Omental fat pad (tissue), 4 donors: ENCODE measurements around the gene PDE1C. TPM values are rescaled to one million over a fixed set of nuclear protein-coding genes. Genes with fewer than 3 reads are reported as not detected.

Experiments used
- ATAC-seq: fragments of 150-250 bp; one replicate; pipeline ENCODE4 v1.9.1; 2016; ENCODE audit warnings: mild to moderate bottlenecking, moderate library complexity; ENCODE audit not compliant: low FRiP score
- DNase-seq: peaks from one replicate; pipeline ENCODE4 v3.0.0-alpha.2; 2019; ENCODE audit warnings: low spot score
- total RNA-seq, 4 donors: library from RNA; depleted of rRNA; stranded (reverse); fragments of >200 nt; gene quantifications; one replicate each; pipeline ENCODE4 v1.1.0, GENCODE V29; 2016
- TF ChIP-seq, protein P1 (sequence below), 3 donors: fragments of 450-650 bp; IDR thresholded peaks; one replicate each; pipeline ENCODE4 v1.5.1; 2016 to 2017; ENCODE audit warnings: antibody characterized with exemption in 3 of 3, mild to moderate bottlenecking in 3 of 3, moderate library complexity in 2 of 3

The PDE1C gene
- total RNA-seq, 4 donors from 2014 or later = 2.6 to 20.6 (median 4.3) TPM

DNA sequence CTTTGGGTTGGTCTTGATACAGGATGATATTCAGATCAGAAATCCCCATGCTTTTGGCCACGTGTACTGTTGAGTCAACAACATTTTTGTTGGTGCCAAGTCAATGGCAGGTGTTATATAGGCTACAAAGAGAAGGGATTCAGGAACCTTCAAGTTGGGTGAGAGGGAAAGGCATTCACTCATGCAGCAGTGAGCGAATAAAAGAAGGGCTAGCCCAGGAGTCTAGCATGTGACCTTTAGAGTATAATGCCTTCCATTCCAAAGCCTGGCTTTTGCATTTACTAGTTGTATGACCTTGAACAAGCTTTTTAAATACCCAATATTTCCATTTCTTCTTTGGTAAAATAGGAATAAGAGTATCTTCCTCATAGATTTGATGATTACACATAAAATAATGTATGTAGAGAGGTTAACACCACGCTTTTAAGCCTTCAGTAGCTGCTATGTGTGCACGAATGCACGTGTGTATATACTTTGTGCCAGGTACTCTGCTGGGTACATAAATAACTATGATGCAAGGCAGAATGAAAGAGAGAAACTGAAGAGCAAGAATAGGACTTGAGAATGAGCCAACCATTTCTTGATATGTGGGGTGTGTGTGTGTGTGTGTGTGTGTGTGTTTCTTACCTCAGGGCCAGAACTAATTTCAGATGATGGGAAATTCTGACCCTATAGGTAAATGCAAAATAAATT is 163.6 kb downstream of the PDE1C start:
- ATAC-seq (no peak), DNase-seq (no peak)
- TF ChIP-seq, protein P1, sequence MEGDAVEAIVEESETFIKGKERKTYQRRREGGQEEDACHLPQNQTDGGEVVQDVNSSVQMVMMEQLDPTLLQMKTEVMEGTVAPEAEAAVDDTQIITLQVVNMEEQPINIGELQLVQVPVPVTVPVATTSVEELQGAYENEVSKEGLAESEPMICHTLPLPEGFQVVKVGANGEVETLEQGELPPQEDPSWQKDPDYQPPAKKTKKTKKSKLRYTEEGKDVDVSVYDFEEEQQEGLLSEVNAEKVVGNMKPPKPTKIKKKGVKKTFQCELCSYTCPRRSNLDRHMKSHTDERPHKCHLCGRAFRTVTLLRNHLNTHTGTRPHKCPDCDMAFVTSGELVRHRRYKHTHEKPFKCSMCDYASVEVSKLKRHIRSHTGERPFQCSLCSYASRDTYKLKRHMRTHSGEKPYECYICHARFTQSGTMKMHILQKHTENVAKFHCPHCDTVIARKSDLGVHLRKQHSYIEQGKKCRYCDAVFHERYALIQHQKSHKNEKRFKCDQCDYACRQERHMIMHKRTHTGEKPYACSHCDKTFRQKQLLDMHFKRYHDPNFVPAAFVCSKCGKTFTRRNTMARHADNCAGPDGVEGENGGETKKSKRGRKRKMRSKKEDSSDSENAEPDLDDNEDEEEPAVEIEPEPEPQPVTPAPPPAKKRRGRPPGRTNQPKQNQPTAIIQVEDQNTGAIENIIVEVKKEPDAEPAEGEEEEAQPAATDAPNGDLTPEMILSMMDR (IDR thresholded peaks at IDR 0.05) = no peak

DNA sequence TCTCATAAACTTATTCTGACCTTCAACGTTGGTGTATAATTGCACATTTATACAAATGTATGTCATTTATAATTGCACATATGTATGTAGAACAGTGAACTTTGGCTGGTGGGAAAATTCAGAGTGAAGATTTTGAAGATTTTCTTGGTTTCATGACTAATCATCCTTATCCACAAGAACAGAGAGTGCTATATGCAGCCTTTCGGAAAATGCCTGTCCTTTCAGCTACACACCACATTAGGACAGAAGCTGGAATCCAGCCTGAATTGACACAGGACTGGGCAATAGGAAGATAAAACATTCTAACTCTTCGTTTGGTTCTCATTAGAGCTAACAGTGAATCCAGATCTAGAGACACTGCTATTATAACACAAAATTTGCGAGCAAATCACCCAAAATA is 166.2 kb downstream of the PDE1C start:
- ATAC-seq = no peak
- TF ChIP-seq, protein P1 (IDR thresholded peaks at IDR 0.05) = no peak
- no peak for DNase-seq

- DNase-seq = no peak
- TF ChIP-seq, protein P1 (IDR thresholded peaks at IDR 0.05) = no peak
- no peak for ATAC-seq
These were observed 170.8 kb downstream of the PDE1C start for GRCh38 chr7:31899356-31899927.

- no peak for ATAC-seq
- TF ChIP-seq, protein P1 (IDR thresholded peaks at IDR 0.05) = no peak
- no peak for DNase-seq
These were observed 173.3 kb downstream of the PDE1C start for GRCh38 chr7:31896925-31897324.

- no peak for ATAC-seq
- TF ChIP-seq, protein P1 (IDR thresholded peaks at IDR 0.05) = no peak
- no peak for DNase-seq
These were observed 175.9 kb downstream of the PDE1C start for GRCh38 chr7:31894308-31894707.

DNA sequence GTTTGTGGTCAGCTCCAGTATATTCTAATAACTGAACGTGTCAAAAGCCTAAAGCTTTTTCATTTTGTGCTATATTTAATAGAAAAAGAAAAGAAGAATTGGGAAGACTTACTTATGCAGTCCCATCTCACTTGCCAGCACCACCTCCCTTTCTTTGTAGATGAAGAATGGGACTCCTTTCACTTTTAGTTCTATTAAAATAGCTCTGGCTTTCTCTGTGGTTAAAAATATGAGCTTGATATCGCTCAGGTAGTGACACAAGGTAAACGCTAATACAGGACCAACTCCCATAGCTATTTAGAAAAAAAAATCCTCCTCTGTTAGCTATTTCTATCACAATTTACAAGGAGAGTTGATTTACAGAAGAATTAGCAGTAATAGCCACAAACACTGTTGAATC is 176.8 kb downstream of the PDE1C start:
- TF ChIP-seq, protein P1 (IDR thresholded peaks at IDR 0.05) = no peak
- ATAC-seq (no peak), DNase-seq (no peak)
